HG03196 (cell line): ENCODE results near the gene DHX29.

Experiments
- ATAC-seq: cut with Tn5 transposase; IDR thresholded peaks from one replicate; pipeline ENCODE4 v1.9.1; 2021; ENCODE audit not compliant: unreplicated experiment

Gene DHX29

GRCh38 chr5:55313870-55314617 lies 6.5 kb upstream of the DHX29 start:
- ATAC-seq = no peak

- ATAC-seq = no peak
Measured at GRCh38 chr5:55308254-55308836, 851 bp upstream of the DHX29 start.

- no peak for ATAC-seq
Measured at GRCh38 chr5:55306641-55307382, 682 bp downstream of the DHX29 start.

- no peak for ATAC-seq
Measured at GRCh38 chr5:55305345-55305744, 2.1 kb downstream of the DHX29 start.

GRCh38 chr5:55304584-55304983 lies 2.9 kb downstream of the DHX29 start:
- ATAC-seq = no peak

GRCh38 chr5:55303238-55303690 lies 4.2 kb downstream of the DHX29 start:
- no peak for ATAC-seq

- ATAC-seq = no peak
Measured at GRCh38 chr5:55300890-55301289, 6.6 kb downstream of the DHX29 start.

- ATAC-seq = no peak
Measured at GRCh38 chr5:55294935-55295334, 12.6 kb downstream of the DHX29 start.

GRCh38 chr5:55290991-55291390 lies 16.5 kb downstream of the DHX29 start:
- no peak for ATAC-seq

- ATAC-seq = no peak
Measured at GRCh38 chr5:55289808-55290207, 17.7 kb downstream of the DHX29 start.

GRCh38 chr5:55286411-55286933 lies 21.0 kb downstream of the DHX29 start:
- no peak for ATAC-seq

GRCh38 chr5:55278778-55279177 lies 28.7 kb downstream of the DHX29 start:
- ATAC-seq = no peak

GRCh38 chr5:55276771-55277170 lies 30.7 kb downstream of the DHX29 start:
- ATAC-seq = no peak

GRCh38 chr5:55258339-55258738 lies 49.2 kb downstream of the DHX29 start:
- no peak for ATAC-seq

- no peak for ATAC-seq
Measured at GRCh38 chr5:55254802-55255201, 52.7 kb downstream of the DHX29 start.

GRCh38 chr5:55250064-55250463 lies 57.4 kb downstream of the DHX29 start:
- no peak for ATAC-seq

GRCh38 chr5:55241746-55242145 lies 65.7 kb downstream of the DHX29 start:
- no peak for ATAC-seq

- ATAC-seq = no peak
Measured at GRCh38 chr5:55236800-55237199, 70.7 kb downstream of the DHX29 start.

- ATAC-seq = no peak
Measured at GRCh38 chr5:55234121-55234700, 73.3 kb downstream of the DHX29 start.

GRCh38 chr5:55232985-55233928 lies 74.2 kb downstream of the DHX29 start, which contains the start of gene CCNO:
Gene CCNO, minus strand, starts transcription at chr5:55233608. Its CDS starts 85 bp downstream, at chr5:55233523.
- no peak for ATAC-seq
